Epithelial cell of proximal tubule (primary cell): ENCODE measurements around the gene PHF13. TPM values are rescaled to one million over a fixed set of nuclear protein-coding genes. Genes with fewer than 3 reads are reported as not detected.
"Not testable (repeated sequence)": the region's sequence is repeated elsewhere in the genome, so short reads cannot be mapped to it uniquely, and the experiment has no call there.

ENCODE experiments used
- DNase-seq: peaks from one replicate; pipeline ENCODE4 v3.0.0-alpha.2; 2011; ENCODE audit warnings: low read depth
- H3K4me3 ChIP-seq: 2 replicates; pipeline ENCODE4 v1.5.1; 2011; ENCODE audit warnings: low read depth, mild to moderate bottlenecking, low read length
- CTCF ChIP-seq: conservative IDR thresholded peaks from 2 replicates; pipeline ENCODE4 v1.5.1; 2012; ENCODE audit warnings: low read depth, mild to moderate bottlenecking, low read length
- total RNA-seq: library from RNA; depleted of rRNA; stranded (reverse); fragments of >200 nt; gene quantifications from 2 replicates; pipeline ENCODE4 v1.2.3, GENCODE V29; 2015

PHF13 gene
- total RNA-seq, 1 donor from 2014 or later, result 5.5 TPM

GRCh38 chr1:6631058-6631457, 17.5 kb downstream of the PHF13 start:
- H3K4me3 ChIP-seq, result no peak overlapping the region
- TF ChIP-seq CTCF, result no peak
- no peak for DNase-seq

GRCh38 chr1:6632588-6633514, 19.3 kb downstream of the PHF13 start:
- TF ChIP-seq CTCF, result no peak
- H3K4me3 ChIP-seq, result no peak overlapping the region
- DNase-seq, result no peak

GRCh38 chr1:6634371-6635052, 21.0 kb downstream of the PHF13 start:
- DNase-seq, result no peak
- TF ChIP-seq CTCF, result peak; percentile 57
- H3K4me3 ChIP-seq, result no peak overlapping the region

- TF ChIP-seq CTCF, result no peak
- no peak for DNase-seq
- H3K4me3 ChIP-seq, result no peak overlapping the region
Measured at GRCh38 chr1:6635161-6635909, 21.8 kb downstream of the PHF13 start.

- TF ChIP-seq CTCF, result peak; percentile 11
- no peak for DNase-seq
Measured at GRCh38 chr1:6635910-6636760, 22.6 kb downstream of the PHF13 start.

GRCh38 chr1:6636778-6637177, 23.2 kb downstream of the PHF13 start:
- not testable (repeated sequence) for H3K4me3 ChIP-seq

More at GRCh38 chr1:6635910-6636760, 22.6 kb downstream of the PHF13 start:
- H3K4me3 ChIP-seq, result no peak overlapping the region

More at GRCh38 chr1:6636778-6637177, 23.2 kb downstream of the PHF13 start:
- not testable (repeated sequence) for DNase-seq
